Sigmoid colon (tissue), 4 donors: ENCODE data around the gene ADRA1B.

Experiments
- CTCF ChIP-seq, 4 experiments: fragments of 450-650 bp in 3 of 4; fragments of 200-600 bp in 1 of 4; IDR thresholded peaks; one replicate each; pipeline ENCODE4 v1.5.1; 2016 to 2019; ENCODE audit warnings: antibody characterized with exemption in 4 of 4, mild to moderate bottlenecking in 3 of 4, moderate library complexity in 2 of 4
- EP300 ChIP-seq, 4 donors: sonication (generic); formaldehyde crosslinking; IDR thresholded peaks; one replicate each; pipeline ENCODE4 v1.6.1; 2017; ENCODE audit warnings: antibody characterized with exemption in 4 of 4
- POLR2A ChIP-seq, 2 donors: fragments of 450-650 bp; IDR thresholded peaks; one replicate each; pipeline ENCODE4 v1.6.1; 2016; ENCODE audit warnings: antibody characterized with exemption in 2 of 2, mild to moderate bottlenecking in 2 of 2, moderate library complexity in 2 of 2

- no peak for TF ChIP-seq CTCF (IDR thresholded peaks at IDR 0.05)
- TF ChIP-seq POLR2A (IDR thresholded peaks at IDR 0.05), result no peak
- TF ChIP-seq EP300 (IDR thresholded peaks at IDR 0.05), result no peak
Measured at GRCh38 chr5:159883522-159883950, 32.7 kb upstream of the ADRA1B start.
